ENCODE results near the gene NLGN4Y. TPM values are rescaled to one million over a fixed set of nuclear protein-coding genes. Genes with fewer than 3 reads are reported as not detected.

The NLGN4Y gene
- total RNA-seq, 1 experiment from 2014 or later, result not detected

GRCh38 chrY:14822906-14823305 lies 298.6 kb downstream of the NLGN4Y start:
- Histone ChIP-seq H2AFZ (ENCODE audit: low read length) (no peak overlapping the region), H3K4me2 (ENCODE audit: insufficient read depth, insufficient read length, low read length) (no peak overlapping the region), H2BK15ac (ENCODE audit: low read depth, low read length) (no peak overlapping the region), H3T11ph (ENCODE audit: low read length) (no peak overlapping the region), H3K79me1 (ENCODE audit: insufficient read depth, low read depth, low read length, poor library complexity, severe bottlenecking) (no peaks in the 10 kb centered on the region), H3K14ac (ENCODE audit: insufficient read depth, low read length) (no peak overlapping the region), H4K8ac (replicated peaks; ENCODE audit: insufficient read length, low read depth, low read length) (no peak overlapping the region), H3K27ac (ENCODE audit: insufficient read length, low read depth, low read length) (no peak overlapping the region), H3K9ac (ENCODE audit: extremely low read depth, insufficient read length, low read length) (no peak overlapping the region), H2AK5ac (ENCODE audit: insufficient read length, low read length) (no peak overlapping the region), H3K56ac (ENCODE audit: insufficient read length, low read depth, low read length) (no peak overlapping the region), H2BK12ac (ENCODE audit: insufficient read length, low read depth, low read length) (no peak overlapping the region), H4K20me1 (ENCODE audit: control insufficient read depth, insufficient read depth, insufficient read length) (no peaks in the 10 kb centered on the region), H3K23ac (ENCODE audit: insufficient read length, low read depth, low read length) (no peak overlapping the region), H3K27me3 (ENCODE audit: insufficient read depth, low read length) (no peaks in the 10 kb centered on the region), H2BK5ac (ENCODE audit: insufficient read length, low read length) (no peak overlapping the region), H3K23me2 (ENCODE audit: insufficient read length, low read depth, low read length, poor library complexity, severe bottlenecking) (no peaks in the 10 kb centered on the region), H4K5ac (ENCODE audit: insufficient read length, low read depth, low read length) (no peak overlapping the region), H3K4ac (ENCODE audit: low read depth, low read length) (no peak overlapping the region), H3K9me3 (ENCODE audit: control insufficient read depth, low read depth, low read length) (no peaks in the 10 kb centered on the region), H3K4me1 (ENCODE audit: insufficient read depth, low read length) (no peaks in the 10 kb centered on the region), H2BK20ac (ENCODE audit: low read depth, low read length, poor library complexity, severe bottlenecking) (no peak overlapping the region), H2BK120ac (ENCODE audit: low read depth, low read length, poor library complexity, severe bottlenecking) (no peak overlapping the region), H3K18ac (ENCODE audit: insufficient read length, low read depth, low read length) (no peak overlapping the region), H4K91ac (ENCODE audit: insufficient read length, low read depth, low read length) (no peak overlapping the region), H3K79me2 (ENCODE audit: insufficient read depth, low read length) (no peaks in the 10 kb centered on the region)
- no peak for TF ChIP-seq CTCF (conservative IDR thresholded peaks at IDR 0.05)
- Mint-ChIP-seq H3K27me3 (ENCODE audit: low read depth) (no peaks in the 10 kb centered on the region), H3K4me3 (no peak overlapping the region), H3K36me3 (ENCODE audit: insufficient read depth in 1 of 3, low read depth in 3 of 3) (no peaks in the 10 kb centered on the region), H3K4me1 (no peaks in the 10 kb centered on the region), H3K9me3 (no peaks in the 10 kb centered on the region), H3K27ac (no peak overlapping the region)
- DNase-seq, result no peak
- WGBS (ENCODE audit: extremely low coverage, insufficient read length, low lambda C conversion rate), result no CpG with 5 or more reads among the region's 1 CpG

Measured in H9 (cell line).